A549 (cell line): ENCODE measurements around the gene PRDM11. TPM values are rescaled to one million over a fixed set of nuclear protein-coding genes. Genes with fewer than 3 reads are reported as not detected.

Source experiments
- ATAC-seq, 2 experiments: fragments of 200-7000 bp in 1 of 2; fragments of >200 bp in 1 of 2; cut with Nextera tagmentation in 1 of 2; cut with Tn5 transposase in 1 of 2; 3 replicates each; pipeline versions ENCODE4 v1.8.0 to v1.9.1; 2018 to 2020; ENCODE audit warnings: mild to moderate bottlenecking in 1 of 2, moderate library complexity in 1 of 2
- CTCF ChIA-PET: fragments of 300-600 bp; sonication (Branson Sonifier 250); formaldehyde crosslinking; extraction: SDS; loops from one replicate; lab custom pipeline; 2021; ENCODE audit warnings: antibody characterized with exemption, inconsistent platforms; lab: Yijun Ruan, JAX
- POLR2A ChIA-PET: fragments of 350-600 bp; formaldehyde crosslinking; extraction: SDS; loops from one replicate; lab custom pipeline; 2021; ENCODE audit warnings: antibody characterized with exemption, inconsistent platforms; lab: Yijun Ruan, JAX
- DNase-seq, 2 experiments: peaks; one replicate each; pipeline versions ENCODE4 v3.0.0 to v3.0.0-alpha.2; 2011 to 2016; ENCODE audit warnings: low read depth in 1 of 2, low spot score in 1 of 2
- FAIRE-seq: peaks from 2 replicates; lab custom pipeline; 2011; peaks lifted over from hg19 to GRCh38; lab: Jason Lieb, UNC
- H3K27ac ChIP-seq, 2 experiments: fragments of >200 bp; sonication (Bioruptor Twin); formaldehyde crosslinking; 3 replicates each; pipeline ENCODE4 v1.5.1; 2016 to 2017
- H3K4me1 ChIP-seq: fragments of >200 bp; sonication (Bioruptor Twin); formaldehyde crosslinking; 3 replicates; pipeline ENCODE4 v1.6.1; 2016
- H3K4me2 ChIP-seq: fragments of >200 bp; sonication (Bioruptor Twin); formaldehyde crosslinking; 3 replicates; pipeline ENCODE4 v1.6.1; 2016
- H3K4me3 ChIP-seq: fragments of >200 bp; sonication (Bioruptor Twin); formaldehyde crosslinking; 3 replicates; pipeline ENCODE4 v1.5.1; 2016
- H3K9me3 ChIP-seq: fragments of >200 bp; sonication (Bioruptor Twin); formaldehyde crosslinking; 3 replicates; pipeline ENCODE4 v1.6.1; 2016
- FOSL2 ChIP-seq, 2 experiments: fragments of 450-650 bp in 1 of 2; fragments of >200 bp in 1 of 2; sonication (Bioruptor Twin) in 1 of 2; formaldehyde crosslinking; IDR thresholded peaks; 2 replicates each; pipeline versions ENCODE4 v1.5.0 to v1.6.1; 2016 to 2020; ENCODE audit warnings: mild to moderate bottlenecking in 1 of 2, moderate library complexity in 1 of 2
- HDAC2 ChIP-seq: fragments of 200-600 bp; sonication (generic); IDR thresholded peaks from 2 replicates; pipeline ENCODE4 v1.6.1; 2016
- HEYL ChIP-seq: fragments of 250-450 bp; sonication (Bioruptor Pico); IDR thresholded peaks from 2 replicates; pipeline ENCODE4 v1.8.0; 2021; ENCODE audit warnings: mild to moderate bottlenecking, moderate library complexity
- HOXB13 ChIP-seq: fragments of 250-450 bp; sonication (Bioruptor Pico); IDR thresholded peaks from 2 replicates; pipeline ENCODE4 v1.5.0; 2020; ENCODE audit warnings: low read depth, mild to moderate bottlenecking, moderate library complexity
- JUN ChIP-seq, 2 experiments: fragments of >200 bp; sonication (Bioruptor Twin); formaldehyde crosslinking; IDR thresholded peaks; 2 replicates in 1 of 2; 3 replicates in 1 of 2; pipeline ENCODE4 v1.6.1; 2016 to 2017
- JUNB ChIP-seq: fragments of >200 bp; sonication (Bioruptor Twin); formaldehyde crosslinking; IDR thresholded peaks from 2 replicates; pipeline ENCODE4 v1.6.1; 2016
- MAFK ChIP-seq: fragments of 450-650 bp; IDR thresholded peaks from 2 replicates; pipeline ENCODE4 v1.6.1; 2014; ENCODE audit not compliant: partially characterized antibody
- NPAS2 ChIP-seq: fragments of 250-450 bp; sonication (Bioruptor Pico); IDR thresholded peaks from 2 replicates; pipeline ENCODE4 v1.8.0; 2022; ENCODE audit warnings: mild to moderate bottlenecking, moderate library complexity, borderline replicate concordance
- PHF8 ChIP-seq: fragments of 200-600 bp; sonication (generic); IDR thresholded peaks from 2 replicates; pipeline ENCODE4 v1.6.1; 2016; ENCODE audit warnings: low read depth, mild to moderate bottlenecking, antibody characterized with exemption, moderate library complexity, borderline replicate concordance
- POLR2A ChIP-seq: IDR thresholded peaks from 2 replicates; pipeline ENCODE4 v1.6.1; 2012; ENCODE audit warnings: mild to moderate bottlenecking, low read length
- RNF2 ChIP-seq: fragments of 200-600 bp; sonication (generic); IDR thresholded peaks from 2 replicates; pipeline ENCODE4 v1.6.1; 2016; ENCODE audit warnings: low read depth, mild to moderate bottlenecking, antibody characterized with exemption, moderate library complexity, borderline replicate concordance
- SREBF2 ChIP-seq: fragments of 450-650 bp; IDR thresholded peaks from 2 replicates; pipeline ENCODE4 v1.6.1; 2014; ENCODE audit warnings: mild to moderate bottlenecking, moderate library complexity
- TP53 ChIP-seq: fragments of 250-450 bp; sonication (Bioruptor Pico); IDR thresholded peaks from 2 replicates; pipeline ENCODE4 v1.5.0; 2021; ENCODE audit warnings: mild to moderate bottlenecking, moderate library complexity
- WGBS: methylation state at CpG from one replicate; pipeline ENCODE4 v1.1.6; 2017; ENCODE audit errors: missing lambda C conversion rate; 5-methylcytosine and 5-hydroxymethylcytosine counted together
- polyA minus RNA-seq: library from RNA; depleted of rRNA, polyadenylated mRNA; stranded (reverse); fragments of >200 nt; gene quantifications from 2 replicates; pipeline ENCODE4 v1.2.3, GENCODE V29; 2011; rRNA and poly(A)+ RNA removed
- polyA plus RNA-seq, 4 experiments: library from polyadenylated mRNA; depleted of rRNA in 3 of 4; stranded (reverse); fragments of >200 nt; fragmentation: RNase III in 1 of 4; extraction: RNeasy Plus Mini Kit Qiagen cat#74134 plus additional on column Dnase treatment in 1 of 4; gene quantifications; 2 replicates in 3 of 4; 3 replicates in 1 of 4; pipeline ENCODE4 v1.2.3, GENCODE V29; 2011 to 2017
- TF ChIP-seq, protein P1 (sequence below): IDR thresholded peaks from 2 replicates; pipeline ENCODE4 v1.6.1; 2012
- TF ChIP-seq, protein P2 (sequence below): fragments of 450-650 bp; IDR thresholded peaks from 2 replicates; pipeline ENCODE4 v1.6.1; 2014; ENCODE audit warnings: antibody characterized with exemption
- TF ChIP-seq, protein P3 (sequence below): fragments of >200 bp; sonication (Bioruptor Twin); formaldehyde crosslinking; IDR thresholded peaks from 3 replicates; pipeline ENCODE4 v1.6.1; 2016
- TF ChIP-seq, protein P4 (sequence below): fragments of >200 bp; sonication (Bioruptor Twin); formaldehyde crosslinking; IDR thresholded peaks from 2 replicates; pipeline ENCODE4 v1.6.1; 2016
- TF ChIP-seq, protein P5 (sequence below): fragments of 200-600 bp; sonication (generic); IDR thresholded peaks from 2 replicates; pipeline ENCODE4 v1.6.1; 2016; ENCODE audit warnings: antibody characterized with exemption, mild to moderate bottlenecking, moderate library complexity

PRDM11 gene
- polyA plus RNA-seq (2011; rRNA removed), result 4.3 and 5.8 TPM in 2 replicates
- 4.6 and 5.1 TPM in 2 replicates for polyA plus RNA-seq (2012; cell fraction: cytosol; rRNA removed)
- polyA plus RNA-seq (2012; cell fraction: nucleus; rRNA removed), result 6.7 and 8.5 TPM in 2 replicates
- 5.3 to 6.2 TPM (median 5.4 TPM) in 3 replicates for polyA plus RNA-seq (2017; fragmentation: RNase III; extraction: RNeasy Plus Mini Kit Qiagen cat#74134 plus additional on column Dnase treatment)
- 10.4 and 11.2 TPM in 2 replicates for polyA minus RNA-seq

DNA sequence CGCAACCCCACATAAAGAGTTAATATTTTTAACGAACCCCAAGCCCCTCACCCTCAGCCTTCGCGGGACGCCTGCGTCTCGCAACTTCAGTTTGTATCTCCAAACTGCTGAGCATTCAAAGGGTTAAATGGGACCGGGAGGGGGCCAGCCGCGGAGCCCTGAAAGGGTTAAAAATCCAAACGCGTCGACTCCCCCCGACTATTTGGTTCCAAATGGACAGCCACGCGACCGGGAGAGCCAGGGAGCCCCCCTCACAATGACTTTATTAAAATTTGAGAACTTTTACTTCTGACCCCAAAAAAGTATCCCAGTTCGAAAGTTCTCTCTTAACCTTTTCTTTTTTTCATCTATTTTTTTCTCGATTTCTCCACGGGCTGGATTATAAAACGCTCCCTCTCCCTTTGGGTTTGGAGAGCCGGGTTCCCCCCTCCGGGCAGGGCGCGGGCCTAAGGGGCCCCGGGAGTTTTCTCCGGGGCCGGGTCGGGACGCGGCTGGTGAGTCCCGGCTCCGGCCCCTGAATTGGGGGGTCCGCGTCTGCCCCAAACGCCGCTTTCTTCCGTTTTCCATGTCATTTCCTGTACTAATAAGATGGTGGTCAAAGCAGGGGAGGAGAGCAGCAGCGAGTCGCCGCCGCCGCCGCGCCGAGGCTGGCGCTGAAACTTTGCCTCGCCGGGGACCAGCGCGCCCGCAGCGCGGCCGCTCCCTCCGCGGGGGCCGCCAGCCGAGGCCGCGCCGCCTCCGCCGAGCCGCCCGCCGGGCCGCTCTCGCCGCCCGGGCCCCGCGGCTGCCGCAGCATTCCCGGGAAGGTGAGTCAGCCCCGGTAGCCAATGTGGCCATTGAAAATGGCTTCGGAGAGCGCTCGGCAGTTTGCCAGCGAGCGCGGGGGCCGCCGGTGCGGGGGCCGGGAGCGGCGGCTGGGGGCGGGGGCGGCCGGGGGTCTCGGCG is at the start of gene PRDM11:
TSS of gene PRDM11 (plus strand) at position 568 of the 945 bp plus-strand sequence. CDS start 35,128 bp downstream, outside the sequence.
- Histone ChIP-seq H3K4me2 (peak within 1 kb of the TSS; percentile 95), H3K4me3 (peak within 1 kb of the TSS; percentile 63), H3K9me3 (no peaks in the 10 kb centered on the region), H3K27ac (peak within 1 kb of the TSS; percentile 94 to 98), H3K4me1 (peaks cover 9% of the 10 kb centered on the region)
- ChIA-PET CTCF (interaction anchor here (1.0 kb wide), 1 partner anchor 66 kb away, joined by 3 read pairs; no protein-coding TSS in a partner anchor), POLR2A (interaction anchor here (0.6 to 1.1 kb wide), 12 partner anchors 11 to 141 kb away, joined by 3 to 10 read pairs (median 3); no protein-coding TSS in a partner anchor)
- DNase-seq, result peak; percentile 68 to 80
- no peak for FAIRE-seq
- ATAC-seq, result peak; percentile 9 to 66; a peak in 5 of 6 replicates
- no peak for TF ChIP-seq MAFK
- TF ChIP-seq, protein P1, sequence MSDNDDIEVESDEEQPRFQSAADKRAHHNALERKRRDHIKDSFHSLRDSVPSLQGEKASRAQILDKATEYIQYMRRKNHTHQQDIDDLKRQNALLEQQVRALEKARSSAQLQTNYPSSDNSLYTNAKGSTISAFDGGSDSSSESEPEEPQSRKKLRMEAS, result no peak
- peak in 1 of 2 experiments; percentile 43; a peak in 4 of 5 replicates for TF ChIP-seq JUN (IDR thresholded peaks at IDR 0.05)
- no peak for TF ChIP-seq JUNB
- TF ChIP-seq TP53 (CRISPR knock-in tag), result 0 out of 2 replicates have a peak, but pooled peaks have one; percentile 26
- TF ChIP-seq RNF2, result no peak
- no peak for TF ChIP-seq HOXB13
- TF ChIP-seq, protein P2, sequence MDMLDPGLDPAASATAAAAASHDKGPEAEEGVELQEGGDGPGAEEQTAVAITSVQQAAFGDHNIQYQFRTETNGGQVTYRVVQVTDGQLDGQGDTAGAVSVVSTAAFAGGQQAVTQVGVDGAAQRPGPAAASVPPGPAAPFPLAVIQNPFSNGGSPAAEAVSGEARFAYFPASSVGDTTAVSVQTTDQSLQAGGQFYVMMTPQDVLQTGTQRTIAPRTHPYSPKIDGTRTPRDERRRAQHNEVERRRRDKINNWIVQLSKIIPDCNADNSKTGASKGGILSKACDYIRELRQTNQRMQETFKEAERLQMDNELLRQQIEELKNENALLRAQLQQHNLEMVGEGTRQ, result no peak
- TF ChIP-seq HEYL, result no peak
- TF ChIP-seq HDAC2, result peak; percentile 25; the same call in 1 of the 2 replicates
- TF ChIP-seq PHF8, result peak; percentile 73; the same call in 1 of the 2 replicates
- peak; percentile 39; the same call in 1 of the 2 replicates for TF ChIP-seq FOSL2 (IDR thresholded peaks at IDR 0.05)
- peak; percentile 57 for TF ChIP-seq FOSL2 (CRISPR knock-in tag; IDR thresholded peaks at IDR 0.05)
- peak; percentile 51 for TF ChIP-seq POLR2A
- no peak for TF ChIP-seq SREBF2
- no peak for TF ChIP-seq NPAS2
- WGBS, result 14% methylated on average over 38 of the region's 93 CpGs

DNA sequence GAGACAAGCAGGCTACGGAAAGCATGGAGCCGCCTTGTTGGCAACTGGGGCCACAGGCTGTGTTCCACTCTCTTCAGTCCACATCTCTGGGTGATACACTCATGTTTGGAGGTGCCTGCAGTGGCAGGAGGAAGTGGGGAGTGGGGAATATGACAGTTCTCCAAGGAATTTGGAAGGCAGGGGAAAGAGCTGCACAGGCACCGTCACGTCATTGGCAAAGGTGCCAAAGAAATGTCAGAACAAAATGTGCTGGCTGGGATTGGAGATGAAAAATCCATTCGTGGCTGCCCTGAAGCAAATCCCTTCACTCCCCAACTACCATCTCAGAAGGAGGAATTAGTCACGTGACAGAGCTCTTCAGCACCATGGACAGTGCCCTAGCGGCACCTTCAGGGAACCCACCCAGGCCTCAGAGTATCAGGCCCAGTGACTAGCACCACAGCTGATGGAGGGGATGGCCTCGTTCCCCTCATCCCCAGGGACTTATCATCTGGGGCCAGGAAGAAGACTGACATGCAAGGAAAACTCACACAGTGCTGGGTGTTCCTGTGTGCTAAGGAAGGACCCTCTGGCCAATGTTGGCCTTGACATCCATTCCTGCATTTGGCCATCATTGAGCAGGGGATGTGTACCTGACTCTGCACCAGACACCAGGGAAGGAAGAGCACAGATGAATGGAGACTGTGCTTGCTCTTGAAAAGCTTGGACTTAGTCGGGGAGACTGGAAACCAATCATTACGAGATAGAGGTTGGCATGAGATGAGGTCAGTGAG is 48.5 kb upstream of the PRDM11 start:
- no peak overlapping the region for H3K4me2 ChIP-seq

More for the DNA sequence above, 48.5 kb upstream of the PRDM11 start:
- TF ChIP-seq, protein P3, sequence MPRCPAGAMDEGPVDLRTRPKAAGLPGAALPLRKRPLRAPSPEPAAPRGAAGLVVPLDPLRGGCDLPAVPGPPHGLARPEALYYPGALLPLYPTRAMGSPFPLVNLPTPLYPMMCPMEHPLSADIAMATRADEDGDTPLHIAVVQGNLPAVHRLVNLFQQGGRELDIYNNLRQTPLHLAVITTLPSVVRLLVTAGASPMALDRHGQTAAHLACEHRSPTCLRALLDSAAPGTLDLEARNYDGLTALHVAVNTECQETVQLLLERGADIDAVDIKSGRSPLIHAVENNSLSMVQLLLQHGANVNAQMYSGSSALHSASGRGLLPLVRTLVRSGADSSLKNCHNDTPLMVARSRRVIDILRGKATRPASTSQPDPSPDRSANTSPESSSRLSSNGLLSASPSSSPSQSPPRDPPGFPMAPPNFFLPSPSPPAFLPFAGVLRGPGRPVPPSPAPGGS, result no peak
- TF ChIP-seq, protein P4, sequence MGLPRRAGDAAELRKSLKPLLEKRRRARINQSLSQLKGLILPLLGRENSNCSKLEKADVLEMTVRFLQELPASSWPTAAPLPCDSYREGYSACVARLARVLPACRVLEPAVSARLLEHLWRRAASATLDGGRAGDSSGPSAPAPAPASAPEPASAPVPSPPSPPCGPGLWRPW, result no peak
- TF ChIP-seq, protein P5, sequence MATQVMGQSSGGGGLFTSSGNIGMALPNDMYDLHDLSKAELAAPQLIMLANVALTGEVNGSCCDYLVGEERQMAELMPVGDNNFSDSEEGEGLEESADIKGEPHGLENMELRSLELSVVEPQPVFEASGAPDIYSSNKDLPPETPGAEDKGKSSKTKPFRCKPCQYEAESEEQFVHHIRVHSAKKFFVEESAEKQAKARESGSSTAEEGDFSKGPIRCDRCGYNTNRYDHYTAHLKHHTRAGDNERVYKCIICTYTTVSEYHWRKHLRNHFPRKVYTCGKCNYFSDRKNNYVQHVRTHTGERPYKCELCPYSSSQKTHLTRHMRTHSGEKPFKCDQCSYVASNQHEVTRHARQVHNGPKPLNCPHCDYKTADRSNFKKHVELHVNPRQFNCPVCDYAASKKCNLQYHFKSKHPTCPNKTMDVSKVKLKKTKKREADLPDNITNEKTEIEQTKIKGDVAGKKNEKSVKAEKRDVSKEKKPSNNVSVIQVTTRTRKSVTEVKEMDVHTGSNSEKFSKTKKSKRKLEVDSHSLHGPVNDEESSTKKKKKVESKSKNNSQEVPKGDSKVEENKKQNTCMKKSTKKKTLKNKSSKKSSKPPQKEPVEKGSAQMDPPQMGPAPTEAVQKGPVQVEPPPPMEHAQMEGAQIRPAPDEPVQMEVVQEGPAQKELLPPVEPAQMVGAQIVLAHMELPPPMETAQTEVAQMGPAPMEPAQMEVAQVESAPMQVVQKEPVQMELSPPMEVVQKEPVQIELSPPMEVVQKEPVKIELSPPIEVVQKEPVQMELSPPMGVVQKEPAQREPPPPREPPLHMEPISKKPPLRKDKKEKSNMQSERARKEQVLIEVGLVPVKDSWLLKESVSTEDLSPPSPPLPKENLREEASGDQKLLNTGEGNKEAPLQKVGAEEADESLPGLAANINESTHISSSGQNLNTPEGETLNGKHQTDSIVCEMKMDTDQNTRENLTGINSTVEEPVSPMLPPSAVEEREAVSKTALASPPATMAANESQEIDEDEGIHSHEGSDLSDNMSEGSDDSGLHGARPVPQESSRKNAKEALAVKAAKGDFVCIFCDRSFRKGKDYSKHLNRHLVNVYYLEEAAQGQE, result peak; percentile 89
- TF ChIP-seq, protein P2, result peak; percentile 75
- TF ChIP-seq PHF8, result no peak
- CTCF ChIA-PET, result interaction anchor here (1.0 to 41.5 kb wide), 7 partner anchors 9 to 161 kb away, joined by 3 to 1740 read pairs (median 3); no protein-coding TSS in a partner anchor
- POLR2A ChIA-PET, result no interaction called here
- no peak for ATAC-seq
- Histone ChIP-seq H3K4me3 (no peak overlapping the region), H3K9me3 (no peaks in the 10 kb centered on the region), H3K4me1 (peaks cover 13% of the 10 kb centered on the region; the same call in 2 of the 3 replicates), H3K27ac (no peak overlapping the region)
- WGBS, result 52% methylated on average over 10 of the region's 10 CpGs
- peak in 1 of 2 experiments; percentile 23 for DNase-seq
- FAIRE-seq, result no peak
